ENCODE data around the gene PARD3.
A peak's percentile ranks its signal among the peaks of the same experiment; 100 is the strongest.

PARD3 gene

GRCh38 chr10:34131152-34131551 lies 683.9 kb downstream of the PARD3 start:
- Mint-ChIP-seq H3K27ac (peak overlapping the region in 1 of 2 donors; percentile 39), H3K4me3 (no peak overlapping the region), H3K27me3 (peaks cover 18% of the 10 kb centered on the region), H3K4me1 (peaks cover 6% of the 10 kb centered on the region), H3K9me3 (peaks cover 5% of the 10 kb centered on the region in 2 donors)
- ATAC-seq, result no peak
- DNase-seq, result no peak

GRCh38 chr10:34127676-34128075 lies 687.4 kb downstream of the PARD3 start:
- Mint-ChIP-seq H3K4me1 (peaks cover 3% of the 10 kb centered on the region), H3K27ac (no peak overlapping the region), H3K9me3 (peaks cover 5% of the 10 kb centered on the region in 2 donors), H3K4me3 (no peak overlapping the region), H3K27me3 (peaks cover under 1% of the 10 kb centered on the region)
- no peak for DNase-seq
- no peak for ATAC-seq

- Mint-ChIP-seq H3K27ac (no peak overlapping the region), H3K9me3 (peaks cover 5% of the 10 kb centered on the region in 2 donors), H3K27me3 (no peaks in the 10 kb centered on the region), H3K4me3 (no peak overlapping the region), H3K4me1 (peaks cover 14% of the 10 kb centered on the region)
- DNase-seq (no peak), ATAC-seq (no peak)
These were observed 688.5 kb downstream of the PARD3 start for GRCh38 chr10:34126371-34127151.

- DNase-seq, result no peak
- Mint-ChIP-seq H3K4me1 (peaks cover 23% of the 10 kb centered on the region), H3K27ac (no peak overlapping the region), H3K9me3 (peaks cover 5% of the 10 kb centered on the region in 2 donors), H3K4me3 (no peak overlapping the region), H3K27me3 (no peaks in the 10 kb centered on the region)
- no peak for ATAC-seq
These were observed 689.4 kb downstream of the PARD3 start for GRCh38 chr10:34125702-34126101.

GRCh38 chr10:34124522-34125035 lies 690.5 kb downstream of the PARD3 start:
- no peaks in the 10 kb centered on the region for H3K9me3 Mint-ChIP-seq
- H3K27ac Mint-ChIP-seq, result no peak overlapping the region
- H3K4me1 Mint-ChIP-seq, result peaks cover 25% of the 10 kb centered on the region
- peak; percentile 49 for ATAC-seq
- no peaks in the 10 kb centered on the region for H3K27me3 Mint-ChIP-seq
- peak in 1 of 2 donors; percentile 21 for DNase-seq
- no peak overlapping the region for H3K4me3 Mint-ChIP-seq

- peaks cover 25% of the 10 kb centered on the region for H3K4me1 Mint-ChIP-seq
- H3K4me3 Mint-ChIP-seq, result peak overlapping the region; percentile 46 to 57
- DNase-seq, result peak; percentile 5 to 42
- no peaks in the 10 kb centered on the region for H3K27me3 Mint-ChIP-seq
- H3K27ac Mint-ChIP-seq, result peak overlapping the region; percentile 75 to 82
- peak; percentile 92 for ATAC-seq
- H3K9me3 Mint-ChIP-seq, result no peaks in the 10 kb centered on the region
These were observed 693.1 kb downstream of the PARD3 start for GRCh38 chr10:34121781-34122622.

GRCh38 chr10:34121125-34121753 lies 693.9 kb downstream of the PARD3 start:
- Mint-ChIP-seq H3K9me3 (no peaks in the 10 kb centered on the region), H3K4me3 (peak overlapping the region; percentile 39 to 46), H3K27me3 (no peaks in the 10 kb centered on the region), H3K4me1 (peaks cover 25% of the 10 kb centered on the region), H3K27ac (peak overlapping the region; percentile 27 to 85)
- DNase-seq, result no peak
- ATAC-seq, result peak; percentile 1

GRCh38 chr10:34119456-34119855 lies 695.6 kb downstream of the PARD3 start:
- Mint-ChIP-seq H3K9me3 (no peaks in the 10 kb centered on the region), H3K4me1 (peaks cover 25% of the 10 kb centered on the region), H3K4me3 (no peak overlapping the region), H3K27me3 (peaks cover 9% of the 10 kb centered on the region), H3K27ac (no peak overlapping the region)
- no peak for DNase-seq
- no peak for ATAC-seq

- no peak overlapping the region for H3K27ac Mint-ChIP-seq
- ATAC-seq (no peak), DNase-seq (no peak)
- H3K27me3 Mint-ChIP-seq, result peaks cover 9% of the 10 kb centered on the region
- H3K4me1 Mint-ChIP-seq, result peaks cover 12% of the 10 kb centered on the region
- H3K9me3 Mint-ChIP-seq, result no peaks in the 10 kb centered on the region
- H3K4me3 Mint-ChIP-seq, result no peak overlapping the region
These were observed 698.3 kb downstream of the PARD3 start for GRCh38 chr10:34116681-34117271.

- Mint-ChIP-seq H3K4me3 (no peak overlapping the region), H3K27me3 (peaks cover 9% of the 10 kb centered on the region), H3K27ac (no peak overlapping the region), H3K4me1 (peaks cover 7% of the 10 kb centered on the region), H3K9me3 (no peaks in the 10 kb centered on the region)
- DNase-seq (no peak), ATAC-seq (no peak)
These were observed 698.9 kb downstream of the PARD3 start for GRCh38 chr10:34116220-34116641.

- no peaks in the 10 kb centered on the region for H3K9me3 Mint-ChIP-seq
- DNase-seq, result no peak
- no peaks in the 10 kb centered on the region for H3K4me1 Mint-ChIP-seq
- no peak for ATAC-seq
- no peak overlapping the region for H3K4me3 Mint-ChIP-seq
- peaks cover 9% of the 10 kb centered on the region for H3K27me3 Mint-ChIP-seq
- H3K27ac Mint-ChIP-seq, result no peak overlapping the region
These were observed 700.2 kb downstream of the PARD3 start for GRCh38 chr10:34114914-34115313.

GRCh38 chr10:34113504-34114225 lies 701.4 kb downstream of the PARD3 start:
- H3K4me3 Mint-ChIP-seq, result no peak overlapping the region
- peak overlapping the region; percentile 42 to 76 for H3K27ac Mint-ChIP-seq
- ATAC-seq (no peak), DNase-seq (no peak)
- no peaks in the 10 kb centered on the region for H3K4me1 Mint-ChIP-seq
- H3K9me3 Mint-ChIP-seq, result no peaks in the 10 kb centered on the region
- H3K27me3 Mint-ChIP-seq, result peaks cover 9% of the 10 kb centered on the region

GRCh38 chr10:34112171-34112782 lies 702.8 kb downstream of the PARD3 start:
- ATAC-seq (no peak), DNase-seq (no peak)
- Mint-ChIP-seq H3K4me1 (no peaks in the 10 kb centered on the region), H3K9me3 (no peaks in the 10 kb centered on the region), H3K4me3 (no peak overlapping the region), H3K27me3 (peaks cover 9% of the 10 kb centered on the region), H3K27ac (no peak overlapping the region)

- H3K27ac Mint-ChIP-seq, result no peak overlapping the region
- H3K9me3 Mint-ChIP-seq, result no peaks in the 10 kb centered on the region
- no peak overlapping the region for H3K4me3 Mint-ChIP-seq
- DNase-seq (no peak), ATAC-seq (no peak)
- no peaks in the 10 kb centered on the region for H3K4me1 Mint-ChIP-seq
- H3K27me3 Mint-ChIP-seq, result peaks cover 9% of the 10 kb centered on the region
These were observed 703.9 kb downstream of the PARD3 start for GRCh38 chr10:34111179-34111578.
